ENCODE results near the gene TMC7. TPM values are rescaled to one million over a fixed set of nuclear protein-coding genes. Genes with fewer than 3 reads are reported as not detected.

TMC7 gene
- total RNA-seq, 1 donor, result under 0.01 TPM

GRCh38 chr16:19106625-19107020, 122.9 kb downstream of the TMC7 start:
- no peak overlapping the region for H3K4me3 ChIP-seq (ENCODE audit: low read depth, low read length)
- DNase-seq (ENCODE audit: low read depth), result no peak

GRCh38 chr16:19108409-19109287, 124.9 kb downstream of the TMC7 start:
- no peak overlapping the region for H3K4me3 ChIP-seq (ENCODE audit: low read depth, low read length)
- no peak for DNase-seq (ENCODE audit: low read depth)
- TF ChIP-seq CTCF (IDR thresholded peaks at IDR 0.05; ENCODE audit: insufficient read depth, low read depth, low read length), result no peak

More at GRCh38 chr16:19106625-19107020, 122.9 kb downstream of the TMC7 start:
- TF ChIP-seq CTCF (IDR thresholded peaks at IDR 0.05; ENCODE audit: insufficient read depth, low read depth, low read length), result no peak

GRCh38 chr16:19109288-19109664, 125.5 kb downstream of the TMC7 start:
- no peak overlapping the region for H3K4me3 ChIP-seq (ENCODE audit: low read depth, low read length)
- no peak for DNase-seq (ENCODE audit: low read depth)
- TF ChIP-seq CTCF (IDR thresholded peaks at IDR 0.05; ENCODE audit: insufficient read depth, low read depth, low read length), result no peak

- no peak for TF ChIP-seq CTCF (IDR thresholded peaks at IDR 0.05; ENCODE audit: insufficient read depth, low read depth, low read length)
Measured at GRCh38 chr16:19110537-19111360, 127.0 kb downstream of the TMC7 start.

GRCh38 chr16:19112099-19112407, 128.3 kb downstream of the TMC7 start:
- DNase-seq (ENCODE audit: low read depth), result no peak
- no peak overlapping the region for H3K4me3 ChIP-seq (ENCODE audit: low read depth, low read length)
- TF ChIP-seq CTCF (IDR thresholded peaks at IDR 0.05; ENCODE audit: insufficient read depth, low read depth, low read length), result no peak

More at GRCh38 chr16:19110537-19111360, 127.0 kb downstream of the TMC7 start:
- DNase-seq (ENCODE audit: low read depth), result no peak
- no peak overlapping the region for H3K4me3 ChIP-seq (ENCODE audit: low read depth, low read length)

Small RNAs within 50 kb of the gene (small RNA-seq; reads per million reads assigned to genes)
- not detected for gene RNU6-1340P

Other genes with a start within 250 kb of the TMC7 start
- gene RPS15A, start 193.6 kb upstream of the TMC7 start, total RNA-seq, result 871 and 1,016 TPM in 2 replicates
- 161 and 369 TPM in 2 replicates for gene ARL6IP1, start 182.4 kb upstream of the TMC7 start, total RNA-seq
- 77.0 and 88.5 TPM in 2 replicates for gene SMG1, start 57.5 kb upstream of the TMC7 start, total RNA-seq
- 9.9 and 10.0 TPM in 2 replicates for gene COQ7, start 83.7 kb downstream of the TMC7 start, total RNA-seq
- gene ITPRIPL2, start 130.0 kb downstream of the TMC7 start, total RNA-seq, result 40.3 and 46.2 TPM in 2 replicates
- under 0.01 TPM in 2 replicates for gene SYT17, start 184.3 kb downstream of the TMC7 start, total RNA-seq

All from fibroblast of villous mesenchyme (primary cell).